GM18520 (cell line): ENCODE results near the gene DNAJC10.

ENCODE experiments used
- ATAC-seq: cut with Tn5 transposase; IDR thresholded peaks from one replicate; pipeline ENCODE4 v1.9.1; 2021; ENCODE audit not compliant: unreplicated experiment

The DNAJC10 gene

DNA sequence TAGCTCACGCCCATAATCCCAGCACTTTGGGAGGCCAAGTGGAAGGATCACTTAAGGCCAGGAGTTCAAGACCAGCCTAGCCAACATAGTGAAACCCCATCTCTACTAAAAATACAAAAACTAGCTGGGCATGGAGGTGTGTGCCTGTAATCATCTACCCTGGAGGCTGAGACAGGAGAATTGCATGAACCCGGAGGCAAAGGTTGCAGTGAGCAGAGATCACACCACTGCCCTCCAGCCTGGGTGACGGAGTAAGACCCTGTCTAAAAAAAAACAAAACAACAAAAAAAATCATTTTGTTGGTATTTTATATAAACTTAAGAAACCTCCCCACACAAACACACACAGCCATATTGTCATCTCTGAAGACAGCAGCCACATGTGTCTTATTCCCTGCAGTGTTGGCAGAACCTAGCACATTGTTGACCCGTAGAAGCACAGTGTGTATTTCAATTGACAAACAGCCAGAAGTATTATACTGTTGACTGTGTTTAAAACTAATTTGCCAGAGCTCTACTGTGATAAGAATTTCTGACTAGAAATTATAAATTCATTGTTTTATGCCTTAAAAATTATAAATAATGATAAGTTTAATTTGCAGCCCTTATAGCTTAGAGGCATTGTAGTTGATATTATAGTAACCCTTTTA is 68.1 kb downstream of the DNAJC10 start:
- no peak for ATAC-seq

DNA sequence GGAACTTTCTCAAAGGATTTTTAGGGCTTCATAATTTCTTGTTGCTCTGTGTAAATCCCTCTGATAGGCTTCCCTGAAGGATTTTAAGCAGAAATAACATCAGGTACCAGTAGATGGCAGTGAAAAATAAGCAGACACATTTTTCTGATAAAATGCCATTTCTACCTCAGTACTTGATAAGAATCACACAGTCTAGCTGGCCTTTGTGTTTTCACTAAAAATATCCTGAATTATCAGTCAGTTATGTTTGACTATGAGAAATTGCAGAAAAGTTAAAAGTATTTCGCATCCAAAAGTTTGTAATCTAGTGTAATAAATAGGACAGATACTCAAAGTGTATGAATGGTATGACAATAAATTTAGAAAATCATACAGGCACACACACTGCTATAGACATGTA is 68.7 kb downstream of the DNAJC10 start:
- ATAC-seq: no peak

DNA sequence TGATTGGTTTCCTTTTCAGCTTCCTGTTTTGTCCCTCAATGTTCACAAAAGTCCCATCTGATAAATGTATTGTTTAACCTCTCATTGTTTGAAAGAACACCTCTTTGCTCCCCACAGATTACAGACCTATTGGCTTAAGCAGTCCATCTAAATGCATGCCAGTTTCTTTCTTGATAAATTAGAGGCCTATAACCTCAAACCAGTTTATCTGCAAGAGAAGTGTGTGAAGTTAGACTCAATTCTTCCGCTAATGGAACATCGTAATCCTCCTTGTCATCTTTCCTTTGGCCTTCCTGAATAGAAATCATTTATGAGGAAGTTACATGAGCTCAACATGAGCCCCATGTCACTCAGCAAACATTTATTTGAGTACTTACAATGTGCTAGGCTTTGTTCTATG is 76.4 kb downstream of the DNAJC10 start:
- no peak for ATAC-seq

DNA sequence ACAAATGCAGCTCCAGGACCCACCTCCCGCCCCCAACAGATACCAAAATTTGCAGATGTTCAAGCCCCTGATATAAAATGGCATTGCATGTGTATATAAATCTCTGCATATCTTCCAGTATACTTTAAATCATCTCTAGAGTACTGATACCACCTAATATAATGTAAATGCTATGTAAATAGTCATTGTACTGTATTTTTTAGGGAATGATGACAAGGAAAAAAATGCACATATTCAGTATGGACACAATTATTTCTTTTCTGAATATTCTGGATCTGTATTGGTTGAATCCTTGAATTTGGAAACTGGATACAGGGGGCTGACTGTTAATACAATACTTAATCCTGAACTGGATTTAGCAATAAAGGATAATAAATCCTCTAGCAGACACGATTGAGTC is 82.7 kb downstream of the DNAJC10 start:
- ATAC-seq: no peak

DNA sequence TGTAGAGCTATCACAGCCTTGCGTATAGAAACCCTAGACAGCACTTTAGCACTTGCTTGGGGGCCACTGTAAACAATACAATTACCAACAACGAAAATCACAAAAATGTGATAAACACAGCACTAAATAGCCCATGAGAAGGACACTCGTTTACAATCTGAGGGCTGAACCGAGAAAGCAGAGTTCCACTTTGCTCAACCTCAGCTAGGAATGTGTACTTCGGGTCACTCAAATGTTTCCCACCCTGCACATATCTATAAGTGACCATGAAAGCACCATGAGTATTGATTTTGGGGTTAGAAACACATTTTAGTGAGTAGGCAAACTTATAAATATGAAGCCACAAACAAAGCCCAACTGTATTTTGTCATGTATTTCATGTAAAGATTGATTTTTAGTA is 88.1 kb downstream of the DNAJC10 start:
- no peak for ATAC-seq

DNA sequence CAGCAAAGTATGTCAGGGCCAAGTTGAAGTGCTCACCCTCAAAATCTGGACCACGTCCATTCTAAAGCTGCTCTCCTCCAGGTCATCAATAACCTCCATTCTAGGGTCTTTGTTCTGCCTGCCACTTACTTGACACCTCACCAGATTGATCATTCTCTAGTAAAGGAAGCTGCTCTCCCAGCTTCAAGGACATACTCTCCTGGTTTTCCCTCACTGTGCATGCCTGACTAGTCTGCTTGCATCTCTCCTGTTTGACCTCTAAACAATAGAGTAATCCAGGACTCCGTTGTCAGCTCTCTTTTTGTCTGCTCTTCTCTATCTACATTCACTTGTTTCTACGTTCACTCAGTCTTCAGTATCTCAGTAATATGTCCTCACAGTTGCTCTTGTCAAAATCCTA is 91.3 kb downstream of the DNAJC10 start:
- no peak for ATAC-seq

DNA sequence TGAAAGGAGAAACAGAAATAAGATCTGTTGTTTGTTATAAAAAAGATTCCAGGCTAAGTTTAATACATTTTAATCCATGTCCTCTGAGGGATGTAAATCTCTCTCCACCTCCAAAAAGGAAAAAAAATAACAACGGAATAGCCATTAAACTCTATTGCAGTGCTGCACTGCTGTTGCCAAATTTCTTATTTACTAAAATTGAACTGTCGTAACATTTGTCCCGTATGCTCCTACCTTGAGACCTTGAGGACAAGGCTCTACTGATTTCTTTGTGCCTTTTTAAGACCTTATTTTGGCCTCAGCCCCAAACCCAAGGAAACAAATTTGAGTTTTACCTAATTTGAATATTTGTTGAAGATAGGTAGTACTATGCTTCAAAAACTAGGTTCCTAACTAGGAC is 94.0 kb downstream of the DNAJC10 start:
- ATAC-seq: no peak

DNA sequence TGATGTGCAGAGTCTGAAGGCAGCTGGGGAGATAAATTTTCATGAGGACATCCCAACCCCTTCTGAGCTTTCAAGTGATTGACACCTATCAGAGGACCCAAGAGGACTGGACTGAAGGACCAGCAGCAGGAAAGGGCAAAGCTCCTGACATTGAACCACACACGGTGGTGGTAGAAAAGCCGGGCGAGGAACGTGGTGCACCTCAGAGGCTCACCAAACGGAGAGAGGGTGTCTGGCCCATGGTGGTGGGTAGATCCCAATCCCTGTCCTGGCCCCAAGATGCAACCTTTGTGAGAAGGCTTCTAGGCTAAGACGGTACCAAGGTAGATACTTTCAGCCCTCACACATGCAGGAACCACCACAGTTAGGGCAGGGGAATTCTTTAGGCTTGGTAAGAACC is 98.3 kb downstream of the DNAJC10 start:
- ATAC-seq: no peak

DNA sequence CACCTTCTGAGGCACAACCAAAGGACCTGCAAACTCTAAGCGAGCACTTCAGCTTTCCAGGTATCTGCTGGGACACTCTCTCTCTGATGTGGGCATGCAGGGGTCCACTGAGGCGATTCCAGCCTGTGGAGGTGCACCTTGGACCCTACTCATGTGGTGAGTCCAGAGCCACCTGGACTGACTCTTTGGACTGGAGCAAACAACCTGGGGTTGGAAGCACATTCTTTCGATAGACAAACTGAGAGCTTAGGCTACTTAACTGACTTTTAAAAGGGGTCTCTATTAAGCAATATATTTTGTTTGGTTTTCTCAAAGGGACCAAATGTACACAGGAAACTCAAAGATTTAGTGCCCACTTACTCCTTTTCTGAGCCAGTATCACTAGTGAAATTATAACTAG is 98.7 kb downstream of the DNAJC10 start:
- no peak for ATAC-seq

DNA sequence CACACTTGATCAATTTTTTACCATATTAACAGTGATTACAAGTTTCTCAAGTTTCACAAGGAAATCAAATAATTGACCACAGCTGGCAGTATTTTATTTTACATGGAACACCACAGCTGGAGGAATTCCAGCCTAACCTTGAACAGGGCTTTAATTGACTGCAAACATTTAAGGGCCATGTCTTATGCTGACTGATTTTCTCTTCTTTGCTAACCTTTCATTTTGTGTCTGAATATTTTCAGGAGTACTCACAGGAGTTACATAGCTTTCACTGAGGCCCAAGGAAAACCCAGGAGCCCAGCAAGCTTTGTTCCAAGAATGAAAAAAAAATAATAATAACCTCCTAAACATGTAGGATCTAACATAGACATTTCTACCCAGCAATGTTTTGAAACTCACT is 100.8 kb downstream of the DNAJC10 start:
- ATAC-seq: no peak

DNA sequence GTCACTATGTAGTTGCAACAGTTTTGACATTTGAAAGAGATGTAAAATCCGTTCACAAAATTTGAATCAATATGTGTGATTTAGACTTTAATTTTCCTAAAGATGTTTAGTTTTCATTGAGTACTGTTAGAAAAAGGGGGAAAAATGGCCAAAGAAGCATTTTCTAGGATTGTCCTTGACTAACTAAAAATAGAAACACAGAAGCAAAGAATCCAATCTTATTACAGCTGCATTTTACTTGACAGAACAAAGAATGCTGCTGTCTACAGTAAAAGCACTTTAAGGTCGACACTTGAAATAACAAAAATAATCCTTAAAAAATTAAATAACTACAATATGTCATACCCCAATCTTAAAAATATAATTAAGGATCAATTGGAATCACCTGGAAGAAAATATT is 101.5 kb downstream of the DNAJC10 start:
- no peak for ATAC-seq

DNA sequence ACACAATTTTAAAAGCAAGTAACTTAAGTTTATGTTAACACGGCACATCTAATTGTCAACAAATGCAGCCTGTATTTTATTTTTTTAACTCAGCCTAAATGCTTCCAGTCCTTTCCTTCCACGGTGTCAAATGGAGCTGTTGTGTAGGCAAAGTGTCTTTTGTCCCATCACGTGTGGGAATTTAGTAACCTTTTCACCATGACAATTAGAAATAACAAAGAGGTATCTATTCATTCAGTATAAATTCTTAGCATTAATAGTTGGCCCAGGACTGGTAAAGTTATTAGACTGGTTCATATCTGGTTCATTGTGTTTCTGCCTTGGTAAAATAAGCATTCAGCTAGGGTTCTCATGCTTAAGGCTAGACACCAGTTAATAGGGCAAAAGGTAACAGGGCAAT is 102.4 kb downstream of the DNAJC10 start:
- ATAC-seq: no peak

DNA sequence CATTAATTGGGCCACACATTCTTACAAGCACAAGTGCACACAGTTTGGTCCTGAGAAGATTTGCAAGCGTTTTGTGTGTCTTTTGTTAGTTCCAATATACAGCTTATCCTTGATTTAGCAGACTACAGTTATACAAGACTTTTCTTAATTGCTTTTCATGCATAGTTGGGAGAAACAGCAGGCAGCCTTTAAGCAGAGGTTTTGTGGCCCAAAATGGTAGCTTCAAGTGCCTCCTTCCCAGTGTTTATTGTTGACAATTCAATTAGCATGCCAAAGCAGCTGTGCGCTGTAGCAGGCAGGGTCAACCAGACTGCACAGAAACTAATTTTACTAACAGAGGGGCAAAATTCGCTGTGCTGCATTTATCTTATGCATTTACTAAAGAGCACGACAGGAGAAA is 102.9 kb downstream of the DNAJC10 start:
- ATAC-seq: no peak

DNA sequence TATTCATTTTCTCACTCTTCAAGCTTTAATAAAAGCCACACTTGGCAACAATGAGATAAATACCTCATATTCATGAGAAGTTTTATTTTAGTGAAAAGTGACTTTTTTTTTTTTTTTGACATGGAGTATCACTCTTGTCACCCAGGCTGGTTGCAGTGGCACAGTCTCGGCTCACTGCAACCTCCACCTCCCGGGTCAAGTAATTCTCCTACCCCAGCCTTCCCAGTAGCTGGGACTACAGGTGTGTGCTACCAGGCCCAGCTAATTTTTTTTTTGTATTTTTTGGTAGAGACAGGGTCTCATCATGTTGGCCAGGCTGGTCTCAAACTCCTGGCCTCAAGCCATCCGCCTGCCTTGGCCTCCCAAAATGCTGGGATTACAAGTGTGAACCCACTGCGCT is 103.4 kb downstream of the DNAJC10 start:
- no peak for ATAC-seq

DNA sequence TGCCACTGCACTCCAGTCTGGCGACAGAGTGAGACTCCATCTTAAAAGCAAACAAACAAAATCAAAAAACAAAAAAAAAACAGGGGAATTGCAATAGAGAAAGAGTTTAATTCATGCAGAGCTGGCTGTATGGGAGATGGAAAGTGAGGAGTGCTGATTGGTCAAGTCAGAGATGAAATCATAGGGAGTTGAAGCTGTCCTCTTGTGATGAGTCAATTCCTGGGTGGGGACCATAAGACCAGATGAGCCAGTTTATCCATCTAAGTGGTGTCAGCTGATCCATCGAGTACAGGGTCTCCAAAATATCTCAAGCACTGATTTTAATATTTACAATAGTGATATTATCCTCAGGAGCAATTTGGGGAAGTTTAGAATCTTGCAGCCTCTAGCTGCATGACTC is 105.1 kb downstream of the DNAJC10 start:
- ATAC-seq: no peak

DNA sequence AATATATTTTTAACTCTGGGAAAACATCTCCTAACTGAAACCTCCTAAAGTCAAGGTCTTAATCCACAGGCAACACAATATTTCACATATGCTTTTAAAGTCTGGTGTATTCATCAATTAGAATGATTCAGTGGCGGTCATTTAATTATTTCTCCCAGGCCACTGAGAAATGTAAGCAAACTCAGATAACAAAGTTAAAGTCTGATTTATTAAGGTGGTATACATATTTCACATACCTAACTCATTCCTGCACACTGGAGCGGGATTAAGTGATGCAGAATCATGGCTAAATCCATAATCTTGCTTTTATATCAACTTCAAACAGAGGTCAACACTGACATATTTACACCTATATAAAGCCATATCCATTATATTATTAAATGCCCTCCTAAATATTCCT is 106.7 kb downstream of the DNAJC10 start:
- ATAC-seq: no peak

DNA sequence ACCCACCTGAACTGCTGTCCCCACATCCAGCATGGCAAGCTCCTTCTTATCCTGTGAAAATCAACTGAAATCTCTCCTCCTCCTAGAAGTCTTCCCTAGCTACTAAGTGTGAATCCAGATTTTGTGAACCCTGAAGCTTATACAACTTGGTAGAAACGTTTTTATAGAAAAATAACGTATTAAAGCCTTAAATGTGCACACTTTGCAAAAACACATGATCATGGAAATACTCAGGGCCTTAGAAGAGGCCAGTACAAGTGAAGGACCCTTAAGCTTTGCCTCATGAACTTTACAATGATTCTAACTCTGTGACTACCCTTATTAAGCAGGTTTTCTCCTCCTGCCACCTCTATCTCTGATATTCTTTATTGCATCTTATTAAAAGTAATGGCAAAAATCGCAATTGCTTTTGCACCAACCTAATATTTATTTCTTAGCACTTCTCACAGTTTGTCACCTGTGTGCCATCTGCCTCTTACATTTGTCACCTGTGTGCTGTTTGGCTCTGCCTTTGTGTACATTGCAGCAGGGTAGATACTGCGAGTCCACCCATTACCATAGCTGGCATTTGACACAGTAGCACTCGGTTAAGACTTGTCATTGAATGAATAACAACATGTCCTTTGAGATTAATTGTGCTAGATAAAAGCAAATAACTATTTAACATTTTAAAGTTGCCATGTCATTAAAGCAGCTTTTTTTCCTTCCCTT is 108.2 kb downstream of the DNAJC10 start:
- ATAC-seq: no peak

DNA sequence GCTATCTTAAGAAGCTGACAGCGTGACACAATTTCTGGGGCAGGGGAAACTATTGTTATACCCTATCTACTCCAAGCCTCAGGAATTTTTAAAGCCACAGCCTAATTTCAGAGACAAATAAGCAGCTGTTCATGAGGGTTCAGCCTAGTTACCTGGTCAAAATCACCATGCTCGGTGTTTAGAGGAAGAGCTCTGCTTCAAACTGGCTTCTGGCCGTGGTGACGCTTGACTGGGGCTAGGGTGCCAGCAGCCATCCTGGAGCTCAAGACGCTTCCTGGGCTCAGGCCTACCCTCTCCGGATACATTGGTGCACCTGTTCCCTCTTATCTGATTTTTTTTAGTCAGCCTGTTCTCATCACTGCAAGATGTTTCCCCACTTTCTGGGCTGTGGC is 108.7 kb downstream of the DNAJC10 start:
- ATAC-seq: no peak

DNA sequence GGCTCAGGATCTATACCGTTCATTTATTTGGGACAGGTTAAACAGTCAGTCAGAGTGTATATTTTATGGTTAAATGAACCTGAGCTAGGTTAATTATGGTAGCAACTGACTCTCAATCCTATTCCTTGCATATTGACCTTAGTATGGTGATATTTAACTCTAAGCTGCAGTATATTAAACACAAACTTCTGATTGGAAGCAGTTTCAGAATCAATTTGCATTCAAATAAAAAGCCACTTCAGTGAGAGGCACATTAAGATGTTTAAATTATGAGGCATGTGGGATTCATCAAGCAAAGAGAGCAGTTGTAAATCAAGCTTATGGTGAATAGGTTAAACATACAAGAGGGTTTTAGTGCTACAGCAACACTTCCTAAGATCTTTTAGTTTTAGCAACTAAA is 110.0 kb downstream of the DNAJC10 start:
- no peak for ATAC-seq

DNA sequence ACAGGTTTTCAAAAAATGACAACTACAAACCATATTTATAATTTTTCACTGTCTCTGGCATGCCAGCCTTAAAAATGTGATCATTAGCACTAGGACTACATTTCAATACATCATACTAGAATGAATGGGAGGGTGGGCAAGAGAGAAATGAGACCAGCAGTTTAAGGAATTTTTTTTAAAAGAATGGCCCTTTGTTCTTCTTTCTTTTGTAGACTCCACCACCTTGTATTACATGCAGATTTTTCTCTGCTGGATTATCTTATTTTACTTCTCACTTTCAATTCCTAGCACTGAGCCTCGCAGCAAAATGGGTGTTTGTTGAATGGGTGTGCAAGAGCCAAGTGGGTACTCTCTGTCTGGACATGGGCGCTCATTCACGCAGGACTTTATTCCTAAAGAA is 110.4 kb downstream of the DNAJC10 start:
- ATAC-seq: no peak

DNA sequence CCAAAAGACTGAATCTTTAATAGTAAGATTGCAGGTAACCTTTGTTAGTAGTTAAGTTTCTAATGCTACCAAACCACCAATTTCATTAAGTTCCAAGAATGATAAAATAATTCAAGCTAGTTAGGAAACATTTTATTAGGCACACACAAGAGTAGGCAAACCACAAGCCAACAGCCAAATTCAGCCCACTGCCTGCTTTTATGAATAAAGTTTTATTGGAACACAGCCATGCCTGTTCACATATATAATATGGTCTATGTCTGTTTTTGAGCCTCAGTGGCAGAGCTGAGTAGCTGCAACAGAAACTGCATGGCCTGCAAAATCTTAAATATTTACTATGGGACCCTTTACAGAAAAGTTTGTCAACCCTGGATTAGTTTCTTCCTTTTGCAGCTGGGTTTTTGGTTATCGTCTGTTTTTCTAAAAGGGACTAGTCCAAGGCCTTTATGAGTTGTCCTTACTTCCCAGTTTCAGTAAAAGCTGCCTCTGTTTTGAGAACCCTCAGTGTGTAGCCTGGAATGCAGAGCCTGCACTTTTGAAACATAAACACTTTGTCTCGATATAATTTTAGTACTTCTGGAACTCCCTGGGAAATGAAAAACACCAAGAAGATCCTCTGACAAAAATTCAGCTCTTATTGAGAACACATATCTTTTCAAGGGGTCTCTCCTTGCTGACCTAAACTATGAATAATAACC is 111.3 kb downstream of the DNAJC10 start:
- no peak for ATAC-seq

DNA sequence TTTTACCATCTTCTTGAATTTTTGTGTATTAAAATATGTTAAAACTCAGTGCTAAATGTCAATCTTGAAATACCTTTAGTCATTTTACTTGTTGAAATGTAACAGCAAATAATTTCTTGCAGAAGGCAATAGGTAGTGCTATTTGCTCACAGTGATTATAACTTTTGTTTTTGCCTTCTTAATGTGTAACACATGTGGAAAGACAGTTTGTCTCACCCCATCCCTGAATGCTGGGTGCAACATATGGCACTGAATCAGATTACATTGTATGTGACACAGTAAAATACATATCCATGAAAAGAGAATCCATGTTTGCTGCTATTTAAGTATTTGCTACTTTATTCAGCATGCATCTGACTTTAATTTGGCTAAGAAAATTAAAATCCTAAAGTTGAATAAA is 115.0 kb downstream of the DNAJC10 start:
- no peak for ATAC-seq
